Erythroblast (primary cell): Measurements from ENCODE around the gene PDE8B.

ENCODE experiments used
- GATA1 ChIP-seq: IDR thresholded peaks from 2 replicates; pipeline ENCODE4 v1.6.1; 2011; ENCODE audit warnings: low read depth, mild to moderate bottlenecking, control low read depth, low read length, moderate library complexity
- POLR2A ChIP-seq: IDR thresholded peaks from 2 replicates; pipeline ENCODE4 v1.6.1; 2011; ENCODE audit warnings: mild to moderate bottlenecking, low read length

DNA sequence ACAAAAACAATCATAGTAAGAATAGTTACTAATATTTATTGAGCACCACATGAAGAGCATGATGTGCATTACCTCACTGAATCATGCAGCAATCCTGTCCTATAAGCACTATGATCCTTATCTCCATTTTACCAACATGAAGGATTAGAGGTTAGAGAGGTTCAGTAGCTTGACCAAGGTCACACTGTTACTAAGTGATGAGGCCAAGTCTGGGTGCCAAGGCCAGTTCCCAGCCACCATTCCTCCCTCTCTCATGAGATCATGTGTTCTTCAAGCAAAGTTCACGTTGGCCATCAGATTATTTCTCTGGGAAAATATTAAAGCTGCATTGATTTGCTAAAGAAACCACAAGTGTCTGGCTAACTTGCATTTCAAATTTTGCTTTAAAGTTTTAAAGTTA is 31.0 kb downstream of the PDE8B start:
- TF ChIP-seq POLR2A, result no peak
- no peak for TF ChIP-seq GATA1
